ENCODE measurements around the gene CAMTA1. TPM values are rescaled to one million over a fixed set of nuclear protein-coding genes. Genes with fewer than 3 reads are reported as not detected.
"Not testable (repeated sequence)": the region's sequence is repeated elsewhere in the genome, so short reads cannot be mapped to it uniquely, and the experiment has no call there.

The CAMTA1 gene
- polyA plus RNA-seq, 2 donors: 61.1 to 75.0 TPM

GRCh38 chr1:7127322-7128075, 342.2 kb downstream of the CAMTA1 start:
- WGBS, 2 donors: 48 to 54% methylated on average over 12 of the region's 12 CpGs
- H3K27ac ChIP-seq (ENCODE audit: low read depth in 2 of 2, low read length in 1 of 2): no peak overlapping the region

GRCh38 chr1:7128293-7128692, 343.0 kb downstream of the CAMTA1 start:
- 89 to 90% methylated on average over 2 of the region's 2 CpGs for WGBS, 2 donors
- Histone ChIP-seq H3K4me3 (ENCODE audit: low read depth in 1 of 2, low read length in 2 of 2) (no peak overlapping the region), H3K27me3 (ENCODE audit: control insufficient read depth in 1 of 2, insufficient read depth in 2 of 2, low read length in 2 of 2) (no peaks in the 10 kb centered on the region), H3K27ac (ENCODE audit: low read depth in 2 of 2, low read length in 1 of 2) (no peak overlapping the region), H3K9me3 (ENCODE audit: control insufficient read depth in 2 of 2, insufficient read depth in 1 of 2, low read depth in 1 of 2, low read length in 1 of 2) (no peaks in the 10 kb centered on the region), H3K4me1 (ENCODE audit: control insufficient read depth in 2 of 2, insufficient read depth in 2 of 2, low read length in 1 of 2) (no peaks in the 10 kb centered on the region), H3K36me3 (ENCODE audit: control insufficient read depth in 2 of 2, insufficient read depth in 2 of 2, low read length in 1 of 2) (no peaks in the 10 kb centered on the region)

More at GRCh38 chr1:7127322-7128075, 342.2 kb downstream of the CAMTA1 start:
- Histone ChIP-seq H3K27me3 (ENCODE audit: control insufficient read depth in 1 of 2, insufficient read depth in 2 of 2, low read length in 2 of 2) (no peaks in the 10 kb centered on the region), H3K36me3 (ENCODE audit: control insufficient read depth in 2 of 2, insufficient read depth in 2 of 2, low read length in 1 of 2) (no peaks in the 10 kb centered on the region), H3K4me3 (ENCODE audit: low read depth in 1 of 2, low read length in 2 of 2) (no peak overlapping the region), H3K9me3 (ENCODE audit: control insufficient read depth in 2 of 2, insufficient read depth in 1 of 2, low read depth in 1 of 2, low read length in 1 of 2) (no peaks in the 10 kb centered on the region), H3K4me1 (ENCODE audit: control insufficient read depth in 2 of 2, insufficient read depth in 2 of 2, low read length in 1 of 2) (no peaks in the 10 kb centered on the region)

- H3K27ac ChIP-seq (ENCODE audit: low read depth in 2 of 2, low read length in 1 of 2): no peak overlapping the region
- H3K4me1 ChIP-seq (ENCODE audit: control insufficient read depth in 2 of 2, insufficient read depth in 2 of 2, low read length in 1 of 2): no peaks in the 10 kb centered on the region
- WGBS, 2 donors: 92 to 93% methylated on average over 4 of the region's 4 CpGs
- H3K27me3 ChIP-seq (ENCODE audit: control insufficient read depth in 1 of 2, insufficient read depth in 2 of 2, low read length in 2 of 2): no peaks in the 10 kb centered on the region
- no peak overlapping the region for H3K4me3 ChIP-seq (ENCODE audit: low read depth in 1 of 2, low read length in 2 of 2)
- H3K9me3 ChIP-seq (ENCODE audit: control insufficient read depth in 2 of 2, insufficient read depth in 1 of 2, low read depth in 1 of 2, low read length in 1 of 2): no peaks in the 10 kb centered on the region
- no peaks in the 10 kb centered on the region for H3K36me3 ChIP-seq (ENCODE audit: control insufficient read depth in 2 of 2, insufficient read depth in 2 of 2, low read length in 1 of 2)
Measured at GRCh38 chr1:7130127-7130526, 344.9 kb downstream of the CAMTA1 start.

- no peaks in the 10 kb centered on the region for H3K9me3 ChIP-seq (ENCODE audit: control insufficient read depth in 2 of 2, insufficient read depth in 1 of 2, low read depth in 1 of 2, low read length in 1 of 2)
- no peak overlapping the region for H3K27ac ChIP-seq (ENCODE audit: low read depth in 2 of 2, low read length in 1 of 2)
- 90 to 91% methylated on average over 3 of the region's 3 CpGs for WGBS, 2 donors
- no peaks in the 10 kb centered on the region for H3K4me1 ChIP-seq (ENCODE audit: control insufficient read depth in 2 of 2, insufficient read depth in 2 of 2, low read length in 1 of 2)
- H3K27me3 ChIP-seq (ENCODE audit: control insufficient read depth in 1 of 2, insufficient read depth in 2 of 2, low read length in 2 of 2): no peaks in the 10 kb centered on the region
- H3K4me3 ChIP-seq (ENCODE audit: low read depth in 1 of 2, low read length in 2 of 2): no peak overlapping the region
- no peaks in the 10 kb centered on the region for H3K36me3 ChIP-seq (ENCODE audit: control insufficient read depth in 2 of 2, insufficient read depth in 2 of 2, low read length in 1 of 2)
Measured at GRCh38 chr1:7135493-7135892, 350.2 kb downstream of the CAMTA1 start.

GRCh38 chr1:7136166-7136953, 351.1 kb downstream of the CAMTA1 start:
- Histone ChIP-seq H3K27me3 (ENCODE audit: control insufficient read depth in 1 of 2, insufficient read depth in 2 of 2, low read length in 2 of 2) (no peaks in the 10 kb centered on the region), H3K4me3 (ENCODE audit: low read depth in 1 of 2, low read length in 2 of 2) (no peak overlapping the region), H3K9me3 (ENCODE audit: control insufficient read depth in 2 of 2, insufficient read depth in 1 of 2, low read depth in 1 of 2, low read length in 1 of 2) (no peaks in the 10 kb centered on the region), H3K27ac (ENCODE audit: low read depth in 2 of 2, low read length in 1 of 2) (no peak overlapping the region), H3K36me3 (ENCODE audit: control insufficient read depth in 2 of 2, insufficient read depth in 2 of 2, low read length in 1 of 2) (no peaks in the 10 kb centered on the region), H3K4me1 (ENCODE audit: control insufficient read depth in 2 of 2, insufficient read depth in 2 of 2, low read length in 1 of 2) (no peaks in the 10 kb centered on the region)
- 77 to 79% methylated on average over 8 of the region's 8 CpGs for WGBS, 2 donors

- H3K9me3 ChIP-seq (ENCODE audit: control insufficient read depth in 2 of 2, insufficient read depth in 1 of 2, low read depth in 1 of 2, low read length in 1 of 2): no peaks in the 10 kb centered on the region
- no peaks in the 10 kb centered on the region for H3K27me3 ChIP-seq (ENCODE audit: control insufficient read depth in 1 of 2, insufficient read depth in 2 of 2, low read length in 2 of 2)
- H3K4me3 ChIP-seq (ENCODE audit: low read depth in 1 of 2, low read length in 2 of 2): no peak overlapping the region
- no peaks in the 10 kb centered on the region for H3K36me3 ChIP-seq (ENCODE audit: control insufficient read depth in 2 of 2, insufficient read depth in 2 of 2, low read length in 1 of 2)
- H3K27ac ChIP-seq (ENCODE audit: low read depth in 2 of 2, low read length in 1 of 2): no peak overlapping the region
- no peaks in the 10 kb centered on the region for H3K4me1 ChIP-seq (ENCODE audit: control insufficient read depth in 2 of 2, insufficient read depth in 2 of 2, low read length in 1 of 2)
Measured at GRCh38 chr1:7140251-7140650, 355.0 kb downstream of the CAMTA1 start.

GRCh38 chr1:7145947-7146346, 360.7 kb downstream of the CAMTA1 start:
- H3K36me3 ChIP-seq (ENCODE audit: control insufficient read depth in 2 of 2, insufficient read depth in 2 of 2, low read length in 1 of 2): no peaks in the 10 kb centered on the region
- peaks cover 0 to 2% of the 10 kb centered on the region in 2 donors for H3K4me1 ChIP-seq (ENCODE audit: control insufficient read depth in 2 of 2, insufficient read depth in 2 of 2, low read length in 1 of 2)
- H3K27me3 ChIP-seq (ENCODE audit: control insufficient read depth in 1 of 2, insufficient read depth in 2 of 2, low read length in 2 of 2): no peaks in the 10 kb centered on the region
- no peak overlapping the region for H3K4me3 ChIP-seq (ENCODE audit: low read depth in 1 of 2, low read length in 2 of 2)
- H3K27ac ChIP-seq (ENCODE audit: low read depth in 2 of 2, low read length in 1 of 2): no peak overlapping the region
- no peaks in the 10 kb centered on the region for H3K9me3 ChIP-seq (ENCODE audit: control insufficient read depth in 2 of 2, insufficient read depth in 1 of 2, low read depth in 1 of 2, low read length in 1 of 2)
- 64 to 69% methylated on average over 9 of the region's 9 CpGs for WGBS, 2 donors

- Histone ChIP-seq H3K4me1 (ENCODE audit: control insufficient read depth in 2 of 2, insufficient read depth in 2 of 2, low read length in 1 of 2) (peaks cover 0 to 2% of the 10 kb centered on the region in 2 donors), H3K27me3 (ENCODE audit: control insufficient read depth in 1 of 2, insufficient read depth in 2 of 2, low read length in 2 of 2) (no peaks in the 10 kb centered on the region), H3K4me3 (ENCODE audit: low read depth in 1 of 2, low read length in 2 of 2) (no peak overlapping the region), H3K9me3 (ENCODE audit: control insufficient read depth in 2 of 2, insufficient read depth in 1 of 2, low read depth in 1 of 2, low read length in 1 of 2) (no peaks in the 10 kb centered on the region), H3K27ac (ENCODE audit: low read depth in 2 of 2, low read length in 1 of 2) (no peak overlapping the region), H3K36me3 (ENCODE audit: control insufficient read depth in 2 of 2, insufficient read depth in 2 of 2, low read length in 1 of 2) (no peaks in the 10 kb centered on the region)
- 95% methylated on average over 5 of the region's 5 CpGs for WGBS, 2 donors
Measured at GRCh38 chr1:7146710-7147109, 361.5 kb downstream of the CAMTA1 start.

GRCh38 chr1:7147581-7148282, 362.5 kb downstream of the CAMTA1 start:
- H3K4me3 ChIP-seq (ENCODE audit: low read depth in 1 of 2, low read length in 2 of 2); H3K27me3 ChIP-seq (ENCODE audit: control insufficient read depth in 1 of 2, insufficient read depth in 2 of 2, low read length in 2 of 2); H3K4me1 ChIP-seq (ENCODE audit: control insufficient read depth in 2 of 2, insufficient read depth in 2 of 2, low read length in 1 of 2); H3K27ac ChIP-seq (ENCODE audit: low read depth in 2 of 2, low read length in 1 of 2); H3K36me3 ChIP-seq (ENCODE audit: control insufficient read depth in 2 of 2, insufficient read depth in 2 of 2, low read length in 1 of 2); H3K9me3 ChIP-seq (ENCODE audit: control insufficient read depth in 2 of 2, insufficient read depth in 1 of 2, low read depth in 1 of 2, low read length in 1 of 2): not testable (repeated sequence)
- 91 to 96% methylated on average over 3 of the region's 3 CpGs for WGBS, 2 donors
